ENCODE data around the gene MTHFD1L.

DNA sequence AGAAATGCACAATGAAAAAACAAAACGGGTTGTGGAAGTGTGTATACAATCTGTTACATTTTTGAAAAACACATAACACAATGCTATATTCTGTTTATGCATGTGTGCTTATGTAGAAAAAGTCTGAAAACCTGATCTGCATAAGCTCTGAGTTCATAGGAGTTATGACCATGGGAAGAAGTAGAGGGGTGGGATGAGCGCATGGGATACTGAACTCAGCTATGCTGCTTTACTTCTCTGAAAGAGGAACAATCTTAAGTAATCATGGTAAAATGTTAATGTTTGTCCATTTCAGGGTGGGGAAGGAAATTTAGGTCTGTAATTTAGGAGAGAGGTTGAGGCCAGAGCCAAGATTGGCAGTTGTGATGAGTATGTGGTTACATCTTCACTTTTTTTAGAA, 126.8 kb downstream of the MTHFD1L start:
- TF ChIP-seq, protein P1, sequence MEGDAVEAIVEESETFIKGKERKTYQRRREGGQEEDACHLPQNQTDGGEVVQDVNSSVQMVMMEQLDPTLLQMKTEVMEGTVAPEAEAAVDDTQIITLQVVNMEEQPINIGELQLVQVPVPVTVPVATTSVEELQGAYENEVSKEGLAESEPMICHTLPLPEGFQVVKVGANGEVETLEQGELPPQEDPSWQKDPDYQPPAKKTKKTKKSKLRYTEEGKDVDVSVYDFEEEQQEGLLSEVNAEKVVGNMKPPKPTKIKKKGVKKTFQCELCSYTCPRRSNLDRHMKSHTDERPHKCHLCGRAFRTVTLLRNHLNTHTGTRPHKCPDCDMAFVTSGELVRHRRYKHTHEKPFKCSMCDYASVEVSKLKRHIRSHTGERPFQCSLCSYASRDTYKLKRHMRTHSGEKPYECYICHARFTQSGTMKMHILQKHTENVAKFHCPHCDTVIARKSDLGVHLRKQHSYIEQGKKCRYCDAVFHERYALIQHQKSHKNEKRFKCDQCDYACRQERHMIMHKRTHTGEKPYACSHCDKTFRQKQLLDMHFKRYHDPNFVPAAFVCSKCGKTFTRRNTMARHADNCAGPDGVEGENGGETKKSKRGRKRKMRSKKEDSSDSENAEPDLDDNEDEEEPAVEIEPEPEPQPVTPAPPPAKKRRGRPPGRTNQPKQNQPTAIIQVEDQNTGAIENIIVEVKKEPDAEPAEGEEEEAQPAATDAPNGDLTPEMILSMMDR (IDR thresholded peaks at IDR 0.05): no peak
- no peak for TF ChIP-seq POLR2A (IDR thresholded peaks at IDR 0.05)
